DOHH2 (cell line): ENCODE measurements around the gene MOB3C.

Experiments
- EZH2phosphoT487 ChIP-seq: fragments of 200-600 bp; sonication (generic); IDR thresholded peaks from 2 replicates; pipeline ENCODE4 v1.6.1; 2017; ENCODE audit warnings: borderline replicate concordance, mild to moderate bottlenecking, antibody characterized with exemption, low read length, moderate library complexity, mixed read lengths
- TF ChIP-seq, protein P1 (sequence below): fragments of 200-600 bp; sonication (generic); IDR thresholded peaks from one replicate; pipeline ENCODE4 v1.5.1; 2014; ENCODE audit warnings: antibody characterized with exemption, mild to moderate bottlenecking, low read depth, low read length; ENCODE audit not compliant: poor library complexity, severe bottlenecking

DNA sequence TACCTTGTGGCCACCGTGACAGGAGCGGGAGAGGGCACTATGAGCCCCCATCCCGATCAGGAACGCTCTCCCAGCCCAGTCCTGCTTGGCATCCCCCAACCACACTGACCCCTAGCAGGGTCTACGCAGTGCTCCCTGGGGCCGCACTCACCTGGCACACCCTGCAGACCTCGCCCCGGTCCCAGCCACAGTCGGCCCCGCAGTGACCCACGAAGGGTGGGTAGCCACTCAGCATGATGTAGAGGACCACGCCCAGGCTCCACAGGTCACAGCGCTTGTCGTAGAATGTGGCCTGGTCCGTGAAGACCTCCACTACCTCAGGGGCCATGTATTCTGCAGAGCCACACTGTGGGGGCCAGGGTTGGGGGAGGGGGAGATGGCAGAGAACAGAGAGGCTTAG, 54.1 kb downstream of the MOB3C start:
- TF ChIP-seq, protein P1, sequence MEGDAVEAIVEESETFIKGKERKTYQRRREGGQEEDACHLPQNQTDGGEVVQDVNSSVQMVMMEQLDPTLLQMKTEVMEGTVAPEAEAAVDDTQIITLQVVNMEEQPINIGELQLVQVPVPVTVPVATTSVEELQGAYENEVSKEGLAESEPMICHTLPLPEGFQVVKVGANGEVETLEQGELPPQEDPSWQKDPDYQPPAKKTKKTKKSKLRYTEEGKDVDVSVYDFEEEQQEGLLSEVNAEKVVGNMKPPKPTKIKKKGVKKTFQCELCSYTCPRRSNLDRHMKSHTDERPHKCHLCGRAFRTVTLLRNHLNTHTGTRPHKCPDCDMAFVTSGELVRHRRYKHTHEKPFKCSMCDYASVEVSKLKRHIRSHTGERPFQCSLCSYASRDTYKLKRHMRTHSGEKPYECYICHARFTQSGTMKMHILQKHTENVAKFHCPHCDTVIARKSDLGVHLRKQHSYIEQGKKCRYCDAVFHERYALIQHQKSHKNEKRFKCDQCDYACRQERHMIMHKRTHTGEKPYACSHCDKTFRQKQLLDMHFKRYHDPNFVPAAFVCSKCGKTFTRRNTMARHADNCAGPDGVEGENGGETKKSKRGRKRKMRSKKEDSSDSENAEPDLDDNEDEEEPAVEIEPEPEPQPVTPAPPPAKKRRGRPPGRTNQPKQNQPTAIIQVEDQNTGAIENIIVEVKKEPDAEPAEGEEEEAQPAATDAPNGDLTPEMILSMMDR = no peak
- no peak for TF ChIP-seq EZH2phosphoT487
